Smooth muscle cell (in vitro differentiated cells): ENCODE results near the gene EVPLL. TPM values are rescaled to one million over a fixed set of nuclear protein-coding genes. Genes with fewer than 3 reads are reported as not detected.
"Not testable (repeated sequence)": the region's sequence is repeated elsewhere in the genome, so short reads cannot be mapped to it uniquely, and the experiment has no call there.

ENCODE experiments used
- DNase-seq: peaks from one replicate; lab custom pipeline; 2025; ENCODE audit not compliant: unreplicated experiment; lab: John Stamatoyannopoulos, UW
- H2AFZ ChIP-seq: fragments of 200-600 bp; sonication (generic); 2 replicates; pipeline ENCODE4 v1.6.0; 2016; ENCODE audit warnings: antibody characterized with exemption, low read depth, mild to moderate bottlenecking
- H3F3A ChIP-seq: fragments of 200-600 bp; sonication (generic); 2 replicates; pipeline ENCODE4 v1.6.0; 2017; ENCODE audit warnings: antibody characterized with exemption, low read depth
- H3K27ac ChIP-seq: fragments of 200-600 bp; sonication (generic); 2 replicates; pipeline ENCODE4 v1.5.1; 2016; ENCODE audit warnings: low read depth, mild to moderate bottlenecking
- H3K27me3 ChIP-seq: fragments of 200-600 bp; sonication (generic); 2 replicates; pipeline ENCODE4 v1.6.1; 2016; ENCODE audit warnings: low read depth, mild to moderate bottlenecking
- H3K36me3 ChIP-seq: fragments of 200-600 bp; sonication (generic); 2 replicates; pipeline ENCODE4 v1.5.1; 2016; ENCODE audit warnings: low read depth
- H3K4me1 ChIP-seq: fragments of 200-600 bp; sonication (generic); 2 replicates; pipeline ENCODE4 v1.5.1; 2016; ENCODE audit warnings: low read depth
- H3K4me2 ChIP-seq: fragments of 200-600 bp; sonication (generic); 2 replicates; pipeline ENCODE4 v1.6.0; 2016; ENCODE audit warnings: mild to moderate bottlenecking
- H3K4me3 ChIP-seq: fragments of 200-600 bp; sonication (generic); 2 replicates; pipeline ENCODE4 v1.5.1; 2016; ENCODE audit warnings: mild to moderate bottlenecking
- H3K79me2 ChIP-seq: fragments of 200-600 bp; sonication (generic); 2 replicates; pipeline ENCODE4 v1.6.0; 2016; ENCODE audit warnings: low read depth, mild to moderate bottlenecking
- H3K9ac ChIP-seq: fragments of 200-600 bp; sonication (generic); 2 replicates; pipeline ENCODE4 v1.6.0; 2016; ENCODE audit warnings: low read depth
- H3K9me3 ChIP-seq: fragments of 200-600 bp; sonication (generic); replicated peaks from 2 replicates; pipeline ENCODE4 v1.5.1; 2016; ENCODE audit warnings: low read depth
- H4K20me1 ChIP-seq: fragments of 200-600 bp; sonication (generic); 2 replicates; pipeline ENCODE4 v1.6.0; 2016; ENCODE audit warnings: low read depth
- CTCF ChIP-seq: fragments of 200-600 bp; sonication (generic); IDR thresholded peaks from 2 replicates; pipeline ENCODE4 v1.5.1; 2017; ENCODE audit warnings: borderline replicate concordance, mild to moderate bottlenecking, antibody characterized with exemption; ENCODE audit not compliant: insufficient read depth, poor library complexity, severe bottlenecking
- WGBS: methylation state at CpG from one replicate; pipeline ENCODE4 v1.1.7; 2016; ENCODE audit warnings: low lambda C conversion rate; 5-methylcytosine and 5-hydroxymethylcytosine counted together
- polyA plus RNA-seq: library from polyadenylated mRNA; unstranded; fragments of >200 nt; fragmentation: Nextera tagmentation; extraction: Ambion mirVana; gene quantifications from 2 replicates; pipeline ENCODE4 v1.2.1, GENCODE V29; 2016
- total RNA-seq: library from RNA; depleted of rRNA; stranded (reverse); fragments of >200 nt; gene quantifications from 2 replicates; pipeline ENCODE4 v1.2.3, GENCODE V29; 2014

Gene EVPLL
- total and polyA plus RNA-seq, 2 experiments from 2014 or later = not detected

GRCh38 chr17:18368946-18369345, 8.6 kb upstream of the EVPLL start:
- Histone ChIP-seq H3K79me2 (no peaks in the 10 kb centered on the region), H3F3A (no peaks in the 10 kb centered on the region), H4K20me1 (no peaks in the 10 kb centered on the region), H3K4me1 (no peaks in the 10 kb centered on the region), H3K36me3 (no peaks in the 10 kb centered on the region), H3K4me2 (no peak overlapping the region), H3K27ac (no peak overlapping the region), H3K4me3 (no peak overlapping the region), H3K9me3 (no peaks in the 10 kb centered on the region), H3K9ac (no peak overlapping the region), H2AFZ (no peak overlapping the region), H3K27me3 (no peaks in the 10 kb centered on the region)
- TF ChIP-seq CTCF = no peak
- no peak for DNase-seq
- WGBS = 69% methylated on average over 8 of the region's 8 CpGs

GRCh38 chr17:18370761-18371160, 6.8 kb upstream of the EVPLL start:
- WGBS = 97% methylated on average over 5 of the region's 5 CpGs

GRCh38 chr17:18371455-18371854, 6.1 kb upstream of the EVPLL start:
- no peaks in the 10 kb centered on the region for H3K9me3 ChIP-seq
- no peak overlapping the region for H2AFZ ChIP-seq
- H4K20me1 ChIP-seq = no peaks in the 10 kb centered on the region
- no peak for TF ChIP-seq CTCF
- no peak for DNase-seq
- H3K4me1 ChIP-seq = no peaks in the 10 kb centered on the region
- H3F3A ChIP-seq = no peaks in the 10 kb centered on the region
- no peak overlapping the region for H3K4me2 ChIP-seq
- 79% methylated on average over 7 of the region's 7 CpGs for WGBS
- no peaks in the 10 kb centered on the region for H3K27me3 ChIP-seq
- no peaks in the 10 kb centered on the region for H3K36me3 ChIP-seq
- H3K79me2 ChIP-seq = no peaks in the 10 kb centered on the region
- H3K4me3 ChIP-seq = no peak overlapping the region
- H3K9ac ChIP-seq = no peak overlapping the region
- H3K27ac ChIP-seq = no peak overlapping the region

More at GRCh38 chr17:18370761-18371160, 6.8 kb upstream of the EVPLL start:
- no peaks in the 10 kb centered on the region for H3K36me3 ChIP-seq
- no peaks in the 10 kb centered on the region for H3K9me3 ChIP-seq
- no peak overlapping the region for H2AFZ ChIP-seq
- H4K20me1 ChIP-seq = no peaks in the 10 kb centered on the region
- H3K79me2 ChIP-seq = no peaks in the 10 kb centered on the region
- H3K27ac ChIP-seq = no peak overlapping the region
- no peak for TF ChIP-seq CTCF
- DNase-seq = no peak
- H3K4me3 ChIP-seq = no peak overlapping the region
- no peaks in the 10 kb centered on the region for H3K4me1 ChIP-seq
- no peak overlapping the region for H3K4me2 ChIP-seq
- no peaks in the 10 kb centered on the region for H3K27me3 ChIP-seq
- no peak overlapping the region for H3K9ac ChIP-seq
- H3F3A ChIP-seq = no peaks in the 10 kb centered on the region

- H3K4me2 ChIP-seq, H4K20me1 ChIP-seq, H3K36me3 ChIP-seq, H3K9me3 ChIP-seq, H3K27me3 ChIP-seq, H3K9ac ChIP-seq, DNase-seq, H2AFZ ChIP-seq, H3K79me2 ChIP-seq, H3K4me3 ChIP-seq, H3K4me1 ChIP-seq, H3K27ac ChIP-seq, H3F3A ChIP-seq: not testable (repeated sequence)
- WGBS = 86% methylated on average over 6 of the region's 6 CpGs
These were observed 4.4 kb upstream of the EVPLL start for GRCh38 chr17:18373181-18373580.
